Neural cell (in vitro differentiated cells): ENCODE results near the gene THRB. TPM values are rescaled to one million over a fixed set of nuclear protein-coding genes. Genes with fewer than 3 reads are reported as not detected.

Source experiments
- H2AFZ ChIP-seq: fragments of 200-600, 300-800 bp; sonication (generic), shearing (Covaris generic); 2 replicates; pipeline ENCODE4 v1.6.0; 2014; ENCODE audit warnings: low read depth, mild to moderate bottlenecking, antibody characterized with exemption, low read length, moderate library complexity
- H3F3A ChIP-seq: fragments of 200-600 bp; shearing (Covaris generic); 2 replicates; pipeline ENCODE4 v1.6.1; 2016; ENCODE audit warnings: mild to moderate bottlenecking, moderate library complexity, mixed read lengths, antibody characterized with exemption, low read length; ENCODE audit not compliant: insufficient read depth, poor library complexity, severe bottlenecking
- H3K27ac ChIP-seq: fragments of 200-600, 300-800 bp; sonication (generic), shearing (Covaris generic); 2 replicates; pipeline ENCODE4 v1.5.1; 2014; ENCODE audit warnings: mild to moderate bottlenecking, low read length, moderate library complexity
- H3K27me3 ChIP-seq: fragments of 300-800, 200-600 bp; sonication (generic), shearing (Covaris generic); 2 replicates; pipeline ENCODE4 v1.6.0; 2014; ENCODE audit warnings: mild to moderate bottlenecking, low read depth, low read length, moderate library complexity; ENCODE audit not compliant: insufficient read depth
- H3K36me3 ChIP-seq: fragments of 300-800, 200-600 bp; sonication (generic), shearing (Covaris generic); 2 replicates; pipeline ENCODE4 v1.5.1; 2014; ENCODE audit warnings: mild to moderate bottlenecking, antibody characterized with exemption, low read length, moderate library complexity; ENCODE audit not compliant: insufficient read depth
- H3K4me2 ChIP-seq: fragments of 300-800, 200-600 bp; sonication (generic), shearing (Covaris generic); 2 replicates; pipeline ENCODE4 v1.6.0; 2014; ENCODE audit warnings: mild to moderate bottlenecking, low read length
- H3K4me3 ChIP-seq: fragments of 300-800, 200-600 bp; sonication (generic), shearing (Covaris generic); 2 replicates; pipeline ENCODE4 v1.5.1; 2014; ENCODE audit warnings: mild to moderate bottlenecking, low read length, moderate library complexity
- H3K79me2 ChIP-seq: fragments of 200-600 bp; shearing (Covaris generic); replicated peaks from 2 replicates; pipeline ENCODE4 v1.6.0; 2014; ENCODE audit warnings: mild to moderate bottlenecking, low read length, moderate library complexity; ENCODE audit not compliant: insufficient read depth
- H3K9ac ChIP-seq: fragments of 300-800, 200-600 bp; sonication (generic), shearing (Covaris generic); 2 replicates; pipeline ENCODE4 v1.6.1; 2016; ENCODE audit warnings: mild to moderate bottlenecking, low read length, mixed read lengths
- H3K9me2 ChIP-seq: fragments of 200-600 bp; shearing (Covaris generic); 2 replicates; pipeline ENCODE4 v1.6.1; 2016; ENCODE audit warnings: mild to moderate bottlenecking, low read length, mixed read lengths; ENCODE audit not compliant: insufficient read depth
- H3K9me3 ChIP-seq: fragments of 200-600, 300-800 bp; sonication (generic), shearing (Covaris generic); 2 replicates; pipeline ENCODE4 v1.6.1; 2016; ENCODE audit warnings: mild to moderate bottlenecking, mixed run types, low read length, moderate library complexity, mixed read lengths
- H4K20me1 ChIP-seq: fragments of 200-600 bp; shearing (Covaris generic); 2 replicates; pipeline ENCODE4 v1.6.1; 2016; ENCODE audit warnings: mild to moderate bottlenecking, mixed run types; ENCODE audit not compliant: insufficient read depth
- EP300 ChIP-seq: fragments of 450-650 bp; conservative IDR thresholded peaks from 2 replicates; pipeline ENCODE4 v1.6.1; 2014; ENCODE audit warnings: antibody characterized with exemption, mild to moderate bottlenecking, moderate library complexity; ENCODE audit not compliant: poor library complexity, severe bottlenecking
- EZH2 ChIP-seq: fragments of 200-600, 300-800 bp; shearing (Covaris generic), sonication (generic); IDR thresholded peaks from 2 replicates; pipeline ENCODE4 v1.6.1; 2014; ENCODE audit warnings: antibody characterized with exemption, low read length, borderline replicate concordance, mild to moderate bottlenecking; ENCODE audit not compliant: insufficient read depth, poor library complexity, severe bottlenecking
- MXI1 ChIP-seq: fragments of 450-650 bp; conservative IDR thresholded peaks from 2 replicates; pipeline ENCODE4 v1.6.1; 2014; ENCODE audit warnings: antibody characterized with exemption, mild to moderate bottlenecking; ENCODE audit not compliant: poor library complexity, severe bottlenecking
- POLR2AphosphoS5 ChIP-seq: IDR thresholded peaks from 2 replicates; pipeline ENCODE4 v1.6.1; 2012
- RAD21 ChIP-seq: fragments of 450-650 bp; conservative IDR thresholded peaks from 2 replicates; pipeline ENCODE4 v1.6.1; 2014; ENCODE audit warnings: antibody characterized with exemption, mild to moderate bottlenecking, moderate library complexity
- SMC3 ChIP-seq: fragments of 450-650 bp; conservative IDR thresholded peaks from 2 replicates; pipeline ENCODE4 v1.6.1; 2014; ENCODE audit warnings: antibody characterized with exemption, mild to moderate bottlenecking, moderate library complexity; ENCODE audit not compliant: poor library complexity
- TAF1 ChIP-seq: IDR thresholded peaks from 2 replicates; pipeline ENCODE4 v1.6.1; 2012; ENCODE audit warnings: low read depth
- polyA plus RNA-seq: library from polyadenylated mRNA; depleted of rRNA; stranded (reverse); fragments of >200 nt; gene quantifications from 2 replicates; pipeline ENCODE4 v1.2.3, GENCODE V29; 2014
- TF ChIP-seq, protein P1 (sequence below): fragments of 450-650 bp; IDR thresholded peaks from 2 replicates; pipeline ENCODE4 v1.5.1; 2014; ENCODE audit warnings: antibody characterized with exemption, mild to moderate bottlenecking, moderate library complexity; ENCODE audit not compliant: poor library complexity, severe bottlenecking
- TF ChIP-seq, protein P2 (sequence below): IDR thresholded peaks from 2 replicates; pipeline ENCODE4 v1.6.1; 2012; ENCODE audit warnings: borderline replicate concordance

Gene THRB
- polyA plus RNA-seq, 1 donor from 2014 or later: 1.7 TPM

DNA sequence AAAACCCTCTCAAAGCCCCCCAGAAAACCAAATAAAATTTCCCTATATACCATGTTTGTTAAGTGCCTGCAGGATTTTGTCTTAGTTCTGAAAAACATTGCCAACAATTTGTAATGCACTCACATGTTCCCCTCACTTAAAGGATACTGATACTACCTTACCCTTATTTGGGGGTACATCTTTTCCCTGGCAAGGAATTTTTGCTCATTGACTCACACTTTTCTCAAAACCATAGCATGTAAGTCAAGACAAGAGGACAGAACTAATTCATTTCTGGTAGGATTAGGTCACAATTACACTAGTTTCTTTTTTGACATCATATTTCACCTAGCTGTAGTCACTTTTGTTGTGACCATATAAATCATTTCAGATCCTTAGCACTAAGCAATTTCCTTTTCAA, 222.2 kb downstream of the THRB start:
- no peaks in the 10 kb centered on the region for H3K9me2 ChIP-seq
- H3K79me2 ChIP-seq: no peaks in the 10 kb centered on the region
- no peak overlapping the region for H3K4me3 ChIP-seq
- no peaks in the 10 kb centered on the region for H3K36me3 ChIP-seq
- H4K20me1 ChIP-seq: no peaks in the 10 kb centered on the region
- TF ChIP-seq, protein P1, sequence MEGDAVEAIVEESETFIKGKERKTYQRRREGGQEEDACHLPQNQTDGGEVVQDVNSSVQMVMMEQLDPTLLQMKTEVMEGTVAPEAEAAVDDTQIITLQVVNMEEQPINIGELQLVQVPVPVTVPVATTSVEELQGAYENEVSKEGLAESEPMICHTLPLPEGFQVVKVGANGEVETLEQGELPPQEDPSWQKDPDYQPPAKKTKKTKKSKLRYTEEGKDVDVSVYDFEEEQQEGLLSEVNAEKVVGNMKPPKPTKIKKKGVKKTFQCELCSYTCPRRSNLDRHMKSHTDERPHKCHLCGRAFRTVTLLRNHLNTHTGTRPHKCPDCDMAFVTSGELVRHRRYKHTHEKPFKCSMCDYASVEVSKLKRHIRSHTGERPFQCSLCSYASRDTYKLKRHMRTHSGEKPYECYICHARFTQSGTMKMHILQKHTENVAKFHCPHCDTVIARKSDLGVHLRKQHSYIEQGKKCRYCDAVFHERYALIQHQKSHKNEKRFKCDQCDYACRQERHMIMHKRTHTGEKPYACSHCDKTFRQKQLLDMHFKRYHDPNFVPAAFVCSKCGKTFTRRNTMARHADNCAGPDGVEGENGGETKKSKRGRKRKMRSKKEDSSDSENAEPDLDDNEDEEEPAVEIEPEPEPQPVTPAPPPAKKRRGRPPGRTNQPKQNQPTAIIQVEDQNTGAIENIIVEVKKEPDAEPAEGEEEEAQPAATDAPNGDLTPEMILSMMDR: no peak
- TF ChIP-seq SMC3 (no peak), EP300 (no peak), MXI1 (no peak), RAD21 (no peak), EZH2 (no peak), TAF1 (no peak), POLR2AphosphoS5 (no peak)
- TF ChIP-seq, protein P2, sequence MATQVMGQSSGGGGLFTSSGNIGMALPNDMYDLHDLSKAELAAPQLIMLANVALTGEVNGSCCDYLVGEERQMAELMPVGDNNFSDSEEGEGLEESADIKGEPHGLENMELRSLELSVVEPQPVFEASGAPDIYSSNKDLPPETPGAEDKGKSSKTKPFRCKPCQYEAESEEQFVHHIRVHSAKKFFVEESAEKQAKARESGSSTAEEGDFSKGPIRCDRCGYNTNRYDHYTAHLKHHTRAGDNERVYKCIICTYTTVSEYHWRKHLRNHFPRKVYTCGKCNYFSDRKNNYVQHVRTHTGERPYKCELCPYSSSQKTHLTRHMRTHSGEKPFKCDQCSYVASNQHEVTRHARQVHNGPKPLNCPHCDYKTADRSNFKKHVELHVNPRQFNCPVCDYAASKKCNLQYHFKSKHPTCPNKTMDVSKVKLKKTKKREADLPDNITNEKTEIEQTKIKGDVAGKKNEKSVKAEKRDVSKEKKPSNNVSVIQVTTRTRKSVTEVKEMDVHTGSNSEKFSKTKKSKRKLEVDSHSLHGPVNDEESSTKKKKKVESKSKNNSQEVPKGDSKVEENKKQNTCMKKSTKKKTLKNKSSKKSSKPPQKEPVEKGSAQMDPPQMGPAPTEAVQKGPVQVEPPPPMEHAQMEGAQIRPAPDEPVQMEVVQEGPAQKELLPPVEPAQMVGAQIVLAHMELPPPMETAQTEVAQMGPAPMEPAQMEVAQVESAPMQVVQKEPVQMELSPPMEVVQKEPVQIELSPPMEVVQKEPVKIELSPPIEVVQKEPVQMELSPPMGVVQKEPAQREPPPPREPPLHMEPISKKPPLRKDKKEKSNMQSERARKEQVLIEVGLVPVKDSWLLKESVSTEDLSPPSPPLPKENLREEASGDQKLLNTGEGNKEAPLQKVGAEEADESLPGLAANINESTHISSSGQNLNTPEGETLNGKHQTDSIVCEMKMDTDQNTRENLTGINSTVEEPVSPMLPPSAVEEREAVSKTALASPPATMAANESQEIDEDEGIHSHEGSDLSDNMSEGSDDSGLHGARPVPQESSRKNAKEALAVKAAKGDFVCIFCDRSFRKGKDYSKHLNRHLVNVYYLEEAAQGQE: no peak
- no peak overlapping the region for H2AFZ ChIP-seq
- no peak overlapping the region for H3K4me2 ChIP-seq
- H3K27ac ChIP-seq: no peak overlapping the region
- no peaks in the 10 kb centered on the region for H3K27me3 ChIP-seq
- no peak overlapping the region for H3K9ac ChIP-seq
- H3F3A ChIP-seq: no peaks in the 10 kb centered on the region
- H3K9me3 ChIP-seq: no peaks in the 10 kb centered on the region

DNA sequence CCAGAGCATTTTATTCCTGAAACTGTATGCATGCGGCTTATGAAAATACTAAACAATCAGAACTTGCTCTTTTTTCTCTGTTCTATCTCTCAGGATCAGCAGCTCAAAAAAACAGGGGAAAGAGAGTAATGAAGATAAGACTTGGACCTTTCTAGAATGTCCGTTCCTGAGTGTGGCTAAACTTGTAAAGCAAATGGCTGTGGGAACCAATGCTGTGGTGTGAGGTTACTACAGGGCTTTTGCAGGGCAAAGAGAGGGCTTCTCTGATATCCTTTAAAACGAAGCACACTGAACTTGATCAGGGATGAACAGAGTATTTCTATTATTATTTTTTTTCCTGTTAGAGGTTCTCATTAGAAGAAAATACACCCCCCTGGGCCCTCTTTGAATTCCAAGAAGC, 223.4 kb downstream of the THRB start:
- Histone ChIP-seq H3K4me2 (no peak overlapping the region), H3K9ac (no peak overlapping the region), H3K9me3 (no peaks in the 10 kb centered on the region), H3K27ac (no peak overlapping the region), H3F3A (no peaks in the 10 kb centered on the region), H3K27me3 (no peaks in the 10 kb centered on the region), H4K20me1 (no peaks in the 10 kb centered on the region), H3K9me2 (no peaks in the 10 kb centered on the region), H3K79me2 (no peaks in the 10 kb centered on the region), H3K36me3 (no peaks in the 10 kb centered on the region), H3K4me3 (no peak overlapping the region), H2AFZ (no peak overlapping the region)
- TF ChIP-seq TAF1: no peak
- TF ChIP-seq, protein P1: no peak
- TF ChIP-seq EP300: no peak
- no peak for TF ChIP-seq MXI1
